Heart right ventricle (tissue), 16 donors: ENCODE results near the gene TAF11L13. TPM values are rescaled to one million over a fixed set of nuclear protein-coding genes. Genes with fewer than 3 reads are reported as not detected.

ENCODE experiments used
- ATAC-seq, 8 donors: fragments of 200-7000 bp; cut with Tn5 transposase; one replicate each; pipeline ENCODE4 v1.9.1; 2020; ENCODE audit warnings: mild to moderate bottlenecking in 8 of 8, moderate library complexity in 8 of 8, moderate number of reproducible peaks in 1 of 8
- DNase-seq, 2 donors: peaks; one replicate each; pipeline ENCODE4 v3.0.0-alpha.2; 2020
- H3K27ac ChIP-seq, 10 donors: fragments of 200-600 bp; sonication (generic) in 2 of 10; one replicate each; pipeline versions ENCODE4 v1.5.0 to v1.8.0; 2020 to 2022; ENCODE audit warnings: mild to moderate bottlenecking in 3 of 10
- H3K27me3 ChIP-seq, 7 donors: fragments of 200-600 bp; one replicate each; pipeline ENCODE4 v1.8.0; 2021 to 2022; ENCODE audit warnings: mild to moderate bottlenecking in 2 of 7
- H3K36me3 ChIP-seq, 9 donors: fragments of 200-600 bp; sonication (generic) in 1 of 9; one replicate each; pipeline versions ENCODE4 v1.5.0 to v1.8.0; 2020 to 2022; ENCODE audit warnings: mild to moderate bottlenecking in 2 of 9
- H3K4me1 ChIP-seq, 9 donors: fragments of 200-600 bp; sonication (generic) in 1 of 9; one replicate each; pipeline versions ENCODE4 v1.5.0 to v1.8.0; 2020 to 2022; ENCODE audit warnings: mild to moderate bottlenecking in 4 of 9
- H3K4me3 ChIP-seq, 10 donors: fragments of 200-600 bp; sonication (generic) in 2 of 10; one replicate each; pipeline versions ENCODE4 v1.5.0 to v1.8.0; 2020 to 2022; ENCODE audit warnings: mild to moderate bottlenecking in 7 of 10, moderate library complexity in 2 of 10
- H3K9me3 ChIP-seq, 11 donors: fragments of 200-600 bp in 10 of 11; sonication (generic) in 2 of 11; one replicate each; pipeline versions ENCODE4 v1.5.0 to v1.8.0; 2013 to 2022; ENCODE audit warnings: mild to moderate bottlenecking in 2 of 11, control low read depth in 1 of 11, moderate library complexity in 1 of 11
- WGBS, 2 donors: extraction: QIAGEN DNeasy Blood & Tissue Kit; methylation state at CpG; one replicate each; pipeline ENCODE4 v1.1.7; 2013; ENCODE audit warnings: inconsistent platforms in 1 of 2; 5-methylcytosine and 5-hydroxymethylcytosine counted together
- intact Hi-C, 10 donors: fragments of 100-400 bp; cut with DNase I; formaldehyde crosslinking; loops; one replicate each; pipeline versions ENCODE4 v1.11.1 to v1.14.2; 2022
- polyA plus RNA-seq, 2 donors: library from polyadenylated mRNA; stranded (reverse); fragments of 200-250 nt; gene quantifications; one replicate each; pipeline ENCODE4 v1.2.3, GENCODE V29; 2013
- total RNA-seq, 10 donors: library from RNA; stranded (reverse); fragmentation: NEBNext Ultra II Directional in 3 of 10; extraction: Animal tissue kit (Norgen Biotek cat#: 25700) in 3 of 10; gene quantifications; one replicate each; pipeline versions ENCODE4 v1.2.1 to v1.2.4, GENCODE V29; 2021 to 2023
- TF ChIP-seq, protein P1 (sequence below), 9 donors: fragments of 200-600 bp; sonication (generic) in 2 of 9; IDR thresholded peaks; one replicate each; pipeline versions ENCODE4 v1.5.0 to v1.8.0; 2021 to 2022; ENCODE audit warnings: antibody characterized with exemption in 9 of 9, mild to moderate bottlenecking in 5 of 9, moderate library complexity in 1 of 9
- donor health status: Arrhythmogenic right ventricular cardiomyopathy.
- donor health status: ischemic (EF 13 %, LVEDD 7.1; RV severe dilation, severe dysfunction).
- donor health status: healthy with polysubstance abuse.
- donor health status: DM: no; HTN: yes; CAD: no.
- donor health status: DM: no; HTN: no; CAD: no.
- donor health status: ischemic (EF 25% LVEDD 6.9; RV normal size, moderate dysfunction).
- donor health status: ischemic (EF 25% LVEDD 5.7; RV mildly dilated, moderate dysfunction).
- donor health status: healthy.
- donor health status: DM: yes; HTN: yes; CAD: no.
- donor health status: Ischemic cardiomyopathy.
- donor health status: ischemic (EF 35%, LVEDD 5.7; RV mildly dilated, moderate dysfunction).
- donor health status: nonischemic (EF 11% LVEDD 7.7; RV severe dilation, severe dysfunction).
- donor health status: DM: yes; HTN: yes; CAD: no.
- donor health status: PGD.
- donor health status: ischemic (EF 29% LVEDD 5.4; RV normal size, mild dysfunction).
- donor health status: nonischemic (EF 23%, LVEDD 6.1; RV moderate dilation, normal function).

Gene TAF11L13
- total and polyA plus RNA-seq, 12 donors, result not detected

DNA sequence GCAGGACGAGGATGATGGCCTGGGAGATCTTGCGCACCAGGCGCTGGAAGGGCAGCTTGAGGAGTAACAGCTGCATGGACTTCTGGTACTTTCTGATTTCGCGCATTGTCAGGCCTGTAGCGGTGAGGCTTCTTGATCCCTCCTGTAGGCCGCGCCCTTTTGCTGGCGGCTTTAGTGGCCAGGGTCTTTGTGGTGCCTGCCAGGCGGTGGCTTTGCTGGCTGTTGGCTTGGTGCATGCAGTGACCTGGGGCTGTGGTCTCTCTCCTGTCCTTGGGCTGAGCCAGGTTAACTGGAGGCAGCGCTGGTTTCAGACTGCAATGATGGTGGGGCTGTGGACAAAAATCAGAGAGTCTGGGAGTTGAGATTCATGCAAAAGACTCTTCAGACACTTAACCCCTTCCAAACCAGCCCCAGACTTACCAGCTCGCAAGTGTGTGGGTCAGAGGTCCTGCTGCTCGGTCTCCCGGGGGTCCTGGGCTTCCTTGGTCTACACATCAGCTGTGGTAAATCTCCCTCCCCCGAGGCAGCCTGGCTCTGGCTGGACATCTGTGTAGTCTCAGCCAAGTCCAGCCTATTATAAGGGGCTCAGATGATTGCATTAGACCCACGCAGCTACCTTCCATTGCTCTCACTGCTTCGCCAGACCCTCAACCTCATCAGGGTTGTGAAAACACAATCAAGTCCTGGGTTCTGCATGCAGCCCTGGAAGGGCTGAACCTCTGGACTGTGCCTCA, 16.8 kb upstream of the TAF11L13 start:
- 85 to 86% methylated on average over 17 of the region's 17 CpGs for WGBS, 2 donors
- TF ChIP-seq, protein P1, sequence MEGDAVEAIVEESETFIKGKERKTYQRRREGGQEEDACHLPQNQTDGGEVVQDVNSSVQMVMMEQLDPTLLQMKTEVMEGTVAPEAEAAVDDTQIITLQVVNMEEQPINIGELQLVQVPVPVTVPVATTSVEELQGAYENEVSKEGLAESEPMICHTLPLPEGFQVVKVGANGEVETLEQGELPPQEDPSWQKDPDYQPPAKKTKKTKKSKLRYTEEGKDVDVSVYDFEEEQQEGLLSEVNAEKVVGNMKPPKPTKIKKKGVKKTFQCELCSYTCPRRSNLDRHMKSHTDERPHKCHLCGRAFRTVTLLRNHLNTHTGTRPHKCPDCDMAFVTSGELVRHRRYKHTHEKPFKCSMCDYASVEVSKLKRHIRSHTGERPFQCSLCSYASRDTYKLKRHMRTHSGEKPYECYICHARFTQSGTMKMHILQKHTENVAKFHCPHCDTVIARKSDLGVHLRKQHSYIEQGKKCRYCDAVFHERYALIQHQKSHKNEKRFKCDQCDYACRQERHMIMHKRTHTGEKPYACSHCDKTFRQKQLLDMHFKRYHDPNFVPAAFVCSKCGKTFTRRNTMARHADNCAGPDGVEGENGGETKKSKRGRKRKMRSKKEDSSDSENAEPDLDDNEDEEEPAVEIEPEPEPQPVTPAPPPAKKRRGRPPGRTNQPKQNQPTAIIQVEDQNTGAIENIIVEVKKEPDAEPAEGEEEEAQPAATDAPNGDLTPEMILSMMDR (IDR thresholded peaks at IDR 0.05), result no peak
- no peak for ATAC-seq
- Histone ChIP-seq H3K27me3 (no peaks in the 10 kb centered on the region), H3K4me1 (no peaks in the 10 kb centered on the region), H3K27ac (no peak overlapping the region), H3K36me3 (no peaks in the 10 kb centered on the region), H3K4me3 (no peak overlapping the region), H3K9me3 (no peaks in the 10 kb centered on the region)
- intact Hi-C loops, result no loop called here
- no peak for DNase-seq

DNA sequence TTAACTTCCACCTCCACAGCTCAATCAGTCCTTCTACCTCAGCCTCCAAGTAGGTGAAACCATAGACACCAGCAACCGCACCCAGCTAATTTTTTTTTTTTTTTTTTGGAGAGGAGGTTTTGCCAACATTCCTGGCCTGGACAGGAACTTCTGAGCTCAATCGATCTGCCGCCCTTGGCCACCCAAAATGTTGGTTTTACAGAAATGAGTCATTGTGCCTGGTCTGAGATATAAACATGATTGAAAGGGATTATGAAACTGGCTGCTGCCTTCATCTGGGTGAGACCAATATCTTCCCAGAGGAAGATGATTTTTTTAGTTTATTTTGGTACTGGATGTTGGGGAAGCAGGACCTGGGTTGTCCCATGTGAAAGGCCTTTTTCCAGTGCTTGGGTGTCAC, 12.5 kb upstream of the TAF11L13 start:
- ATAC-seq (no peak), DNase-seq (no peak)
- no peaks in the 10 kb centered on the region for H3K36me3 ChIP-seq
- intact Hi-C loops, result no loop called here
- peaks cover 0 to 4% (median 0%) of the 10 kb centered on the region in 11 donors for H3K9me3 ChIP-seq
- no peak overlapping the region for H3K4me3 ChIP-seq
- no peak overlapping the region for H3K27ac ChIP-seq
- no peaks in the 10 kb centered on the region for H3K4me1 ChIP-seq
- WGBS, 2 donors, result 85 to 92% methylated on average over 3 of the region's 3 CpGs
- TF ChIP-seq, protein P1 (IDR thresholded peaks at IDR 0.05), result no peak
- H3K27me3 ChIP-seq, result peaks cover 0 to 4% (median 0%) of the 10 kb centered on the region in 7 donors

DNA sequence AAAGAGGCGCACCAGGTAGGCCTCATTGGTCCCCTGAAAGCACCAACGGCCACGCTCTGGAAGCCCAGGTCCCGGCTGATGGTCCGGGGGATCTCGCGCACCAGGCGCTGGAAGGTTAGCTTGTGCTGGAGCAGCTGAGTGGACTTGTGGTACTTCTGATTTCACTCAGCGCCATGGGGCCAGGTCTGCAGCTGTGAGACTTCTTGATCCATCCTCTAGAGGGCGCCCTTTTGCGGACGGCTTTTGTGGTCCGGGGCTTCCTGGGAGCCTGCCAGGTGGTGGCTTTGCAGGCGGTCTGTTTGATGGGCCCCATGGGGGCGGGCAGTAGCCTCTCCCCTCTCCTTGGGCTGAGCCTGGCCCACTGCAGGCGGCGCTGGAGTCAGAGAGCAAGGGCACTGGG, 11.3 kb upstream of the TAF11L13 start:
- Histone ChIP-seq H3K36me3 (no peaks in the 10 kb centered on the region), H3K4me3 (no peak overlapping the region), H3K27me3 (peaks cover 0 to 4% (median 0%) of the 10 kb centered on the region in 7 donors), H3K4me1 (no peaks in the 10 kb centered on the region), H3K9me3 (peaks cover 0 to 4% (median 0%) of the 10 kb centered on the region in 11 donors), H3K27ac (no peak overlapping the region)
- WGBS, 2 donors, result 83 to 84% methylated on average over 17 of the region's 17 CpGs
- no peak for DNase-seq
- TF ChIP-seq, protein P1 (IDR thresholded peaks at IDR 0.05), result no peak
- no peak for ATAC-seq
- intact Hi-C loops, result no loop called here

DNA sequence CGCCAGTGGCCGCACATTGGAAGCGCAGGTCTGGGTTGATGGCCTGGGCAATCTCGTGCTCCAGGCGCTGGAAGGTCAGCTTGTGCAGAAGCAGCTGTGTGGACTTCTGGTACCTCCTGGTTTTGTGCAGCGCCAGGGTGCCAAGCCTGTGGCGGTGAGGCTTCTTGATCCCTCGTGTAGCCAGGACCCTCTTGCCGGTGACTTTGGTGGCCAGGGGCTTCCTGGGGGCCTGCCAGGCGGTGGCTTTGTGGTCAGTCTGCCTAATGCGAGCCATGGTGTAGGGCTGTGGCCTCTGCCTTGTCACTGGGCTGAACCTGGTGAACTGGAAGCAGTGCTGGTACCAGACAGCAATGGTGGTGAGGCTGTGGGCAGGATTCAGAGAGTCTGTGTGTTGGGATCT, 6.2 kb upstream of the TAF11L13 start:
- H3K4me3 ChIP-seq, result no peak overlapping the region
- WGBS, 2 donors, result 81 to 88% methylated on average over 11 of the region's 11 CpGs
- no peak for ATAC-seq

More for the DNA sequence above, 6.2 kb upstream of the TAF11L13 start:
- Histone ChIP-seq H3K36me3 (no peaks in the 10 kb centered on the region), H3K27ac (no peak overlapping the region), H3K9me3 (no peaks in the 10 kb centered on the region), H3K27me3 (no peaks in the 10 kb centered on the region), H3K4me1 (no peaks in the 10 kb centered on the region)
- intact Hi-C loops, result no loop called here
- TF ChIP-seq, protein P1 (IDR thresholded peaks at IDR 0.05), result no peak
- no peak for DNase-seq
